ENCODE data around the gene DAD1. TPM values are rescaled to one million over a fixed set of nuclear protein-coding genes. Genes with fewer than 3 reads are reported as not detected.
"Not testable (repeated sequence)": the region's sequence is repeated elsewhere in the genome, so short reads cannot be mapped to it uniquely, and the experiment has no call there.

Gene DAD1
- total RNA-seq, 2 donors from 2014 or later, result 95.4 to 96.0 TPM

- no peaks in the 10 kb centered on the region for H3K9me3 ChIP-seq (ENCODE audit: control insufficient read depth, low read length, poor library complexity, severe bottlenecking)
- DNase-seq, result no peak
- H3K27ac Mint-ChIP-seq, result peak overlapping the region; percentile 100
- no peaks in the 10 kb centered on the region for H3K27me3 Mint-ChIP-seq
- peak overlapping the region; percentile 55 for H3K4me3 Mint-ChIP-seq
- H3K36me3 Mint-ChIP-seq (ENCODE audit: low read depth), result peaks cover 3% of the 10 kb centered on the region
- peaks cover 79% of the 10 kb centered on the region for H3K4me1 Mint-ChIP-seq
- no peak for ATAC-seq
Observed at GRCh38 chr14:22560662-22561365, 28.2 kb downstream of the DAD1 start.

- Mint-ChIP-seq H3K36me3 (ENCODE audit: low read depth) (peaks cover 2% of the 10 kb centered on the region), H3K4me3 (peak overlapping the region; percentile 86), H3K27ac (peak overlapping the region; percentile 100), H3K27me3 (no peaks in the 10 kb centered on the region), H3K4me1 (peaks cover 78% of the 10 kb centered on the region)
- DNase-seq (no peak), ATAC-seq (no peak)
- no peaks in the 10 kb centered on the region for H3K9me3 ChIP-seq (ENCODE audit: control insufficient read depth, low read length, poor library complexity, severe bottlenecking)
Observed at GRCh38 chr14:22559041-22559440, 30.0 kb downstream of the DAD1 start.

GRCh38 chr14:22558221-22558913, 30.7 kb downstream of the DAD1 start:
- H3K4me3 Mint-ChIP-seq, result peak overlapping the region; percentile 86
- H3K36me3 Mint-ChIP-seq (ENCODE audit: low read depth), result peaks cover 2% of the 10 kb centered on the region
- H3K4me1 Mint-ChIP-seq, result peaks cover 82% of the 10 kb centered on the region

GRCh38 chr14:22557846-22558220, 31.2 kb downstream of the DAD1 start:
- H3K4me1 Mint-ChIP-seq, result peaks cover 82% of the 10 kb centered on the region
- DNase-seq (no peak), ATAC-seq (no peak)
- no peaks in the 10 kb centered on the region for H3K27me3 Mint-ChIP-seq
- H3K27ac Mint-ChIP-seq, result peak overlapping the region; percentile 100
- H3K9me3 ChIP-seq (ENCODE audit: control insufficient read depth, low read length, poor library complexity, severe bottlenecking), result no peaks in the 10 kb centered on the region
- peak overlapping the region; percentile 86 for H3K4me3 Mint-ChIP-seq
- peaks cover 3% of the 10 kb centered on the region for H3K36me3 Mint-ChIP-seq (ENCODE audit: low read depth)

More at GRCh38 chr14:22558221-22558913, 30.7 kb downstream of the DAD1 start:
- ATAC-seq (no peak), DNase-seq (peak; percentile 39 to 69 (median 45))
- H3K27ac Mint-ChIP-seq, result peak overlapping the region; percentile 100
- no peaks in the 10 kb centered on the region for H3K27me3 Mint-ChIP-seq
- H3K9me3 ChIP-seq (ENCODE audit: control insufficient read depth, low read length, poor library complexity, severe bottlenecking), result no peaks in the 10 kb centered on the region

GRCh38 chr14:22556990-22557623, 31.9 kb downstream of the DAD1 start:
- peak; percentile 80 to 92 (median 86) for DNase-seq
- peaks cover 84% of the 10 kb centered on the region for H3K4me1 Mint-ChIP-seq
- peak; percentile 21 for ATAC-seq
- H3K36me3 Mint-ChIP-seq (ENCODE audit: low read depth), result peaks cover 5% of the 10 kb centered on the region
- no peaks in the 10 kb centered on the region for H3K9me3 ChIP-seq (ENCODE audit: control insufficient read depth, low read length, poor library complexity, severe bottlenecking)
- no peaks in the 10 kb centered on the region for H3K27me3 Mint-ChIP-seq
- H3K27ac Mint-ChIP-seq, result peak overlapping the region; percentile 100
- peak overlapping the region; percentile 86 for H3K4me3 Mint-ChIP-seq

- H3K4me3 Mint-ChIP-seq, result peak overlapping the region; percentile 86
- ATAC-seq (peak; percentile 73), DNase-seq (peak; percentile 89 to 95 (median 89))
- H3K27ac Mint-ChIP-seq, result peak overlapping the region; percentile 100
- no peaks in the 10 kb centered on the region for H3K9me3 ChIP-seq (ENCODE audit: control insufficient read depth, low read length, poor library complexity, severe bottlenecking)
- peaks cover 9% of the 10 kb centered on the region for H3K36me3 Mint-ChIP-seq (ENCODE audit: low read depth)
- H3K27me3 Mint-ChIP-seq, result no peaks in the 10 kb centered on the region
- peaks cover 86% of the 10 kb centered on the region for H3K4me1 Mint-ChIP-seq
Observed at GRCh38 chr14:22556021-22556989, 32.7 kb downstream of the DAD1 start.

GRCh38 chr14:22555384-22556011, 33.5 kb downstream of the DAD1 start:
- ATAC-seq (peak; percentile 40), DNase-seq (peak in 2 of 3 donors; percentile 49 to 69)
- peak overlapping the region; percentile 86 for H3K4me3 Mint-ChIP-seq
- H3K4me1 Mint-ChIP-seq, result peaks cover 88% of the 10 kb centered on the region
- H3K27me3 Mint-ChIP-seq, result no peaks in the 10 kb centered on the region
- H3K9me3 ChIP-seq (ENCODE audit: control insufficient read depth, low read length, poor library complexity, severe bottlenecking), result no peaks in the 10 kb centered on the region
- peak overlapping the region; percentile 100 for H3K27ac Mint-ChIP-seq
- peaks cover 15% of the 10 kb centered on the region for H3K36me3 Mint-ChIP-seq (ENCODE audit: low read depth)

GRCh38 chr14:22554498-22555383, 34.3 kb downstream of the DAD1 start:
- DNase-seq (no peak), ATAC-seq (no peak)
- Mint-ChIP-seq H3K27ac (peak overlapping the region; percentile 100), H3K36me3 (ENCODE audit: low read depth) (peaks cover 15% of the 10 kb centered on the region), H3K27me3 (no peaks in the 10 kb centered on the region), H3K4me3 (peak overlapping the region; percentile 86), H3K4me1 (peaks cover 90% of the 10 kb centered on the region)
- H3K9me3 ChIP-seq (ENCODE audit: control insufficient read depth, low read length, poor library complexity, severe bottlenecking), result no peaks in the 10 kb centered on the region

GRCh38 chr14:22553861-22554497, 35.0 kb downstream of the DAD1 start:
- Mint-ChIP-seq H3K36me3 (ENCODE audit: low read depth) (peaks cover 20% of the 10 kb centered on the region), H3K27ac (peak overlapping the region; percentile 100), H3K4me1 (peaks cover 91% of the 10 kb centered on the region), H3K4me3 (peak overlapping the region; percentile 89)
- ATAC-seq; H3K9me3 ChIP-seq (ENCODE audit: control insufficient read depth, low read length, poor library complexity, severe bottlenecking); DNase-seq; H3K27me3 Mint-ChIP-seq: not testable (repeated sequence)

GRCh38 chr14:22553445-22553844, 35.6 kb downstream of the DAD1 start:
- ATAC-seq (no peak), DNase-seq (no peak)
- H3K27me3 Mint-ChIP-seq, result no peaks in the 10 kb centered on the region
- H3K4me1 Mint-ChIP-seq, result peaks cover 89% of the 10 kb centered on the region
- H3K27ac Mint-ChIP-seq, result peak overlapping the region; percentile 100
- peaks cover 23% of the 10 kb centered on the region for H3K36me3 Mint-ChIP-seq (ENCODE audit: low read depth)
- H3K9me3 ChIP-seq (ENCODE audit: control insufficient read depth, low read length, poor library complexity, severe bottlenecking), result no peaks in the 10 kb centered on the region
- H3K4me3 Mint-ChIP-seq, result peak overlapping the region; percentile 89

- peaks cover 89% of the 10 kb centered on the region for H3K4me1 Mint-ChIP-seq
- H3K36me3 Mint-ChIP-seq (ENCODE audit: low read depth), result peaks cover 29% of the 10 kb centered on the region
- ATAC-seq, result no peak
- H3K27ac Mint-ChIP-seq, result peak overlapping the region; percentile 100
- H3K4me3 Mint-ChIP-seq, result peak overlapping the region; percentile 89
- DNase-seq, result no peak
- H3K27me3 Mint-ChIP-seq, result no peaks in the 10 kb centered on the region
- H3K9me3 ChIP-seq (ENCODE audit: control insufficient read depth, low read length, poor library complexity, severe bottlenecking), result no peaks in the 10 kb centered on the region
Observed at GRCh38 chr14:22552827-22553076, 36.3 kb downstream of the DAD1 start.
